Hematopoietic multipotent progenitor cell treated with erythropoietin and hydrocortisone succinate and interleukin-3 and kit ligand, for 4 days (in vitro differentiated cells): ENCODE results near the gene BIRC5.
A peak's percentile ranks its signal among the peaks of the same experiment; 100 is the strongest.
"Not testable (repeated sequence)": the region's sequence is repeated elsewhere in the genome, so short reads cannot be mapped to it uniquely, and the experiment has no call there.

Experiments
- DNase-seq: peaks from one replicate; pipeline ENCODE4 v3.0.0-alpha.2; 2015

The BIRC5 gene

DNA sequence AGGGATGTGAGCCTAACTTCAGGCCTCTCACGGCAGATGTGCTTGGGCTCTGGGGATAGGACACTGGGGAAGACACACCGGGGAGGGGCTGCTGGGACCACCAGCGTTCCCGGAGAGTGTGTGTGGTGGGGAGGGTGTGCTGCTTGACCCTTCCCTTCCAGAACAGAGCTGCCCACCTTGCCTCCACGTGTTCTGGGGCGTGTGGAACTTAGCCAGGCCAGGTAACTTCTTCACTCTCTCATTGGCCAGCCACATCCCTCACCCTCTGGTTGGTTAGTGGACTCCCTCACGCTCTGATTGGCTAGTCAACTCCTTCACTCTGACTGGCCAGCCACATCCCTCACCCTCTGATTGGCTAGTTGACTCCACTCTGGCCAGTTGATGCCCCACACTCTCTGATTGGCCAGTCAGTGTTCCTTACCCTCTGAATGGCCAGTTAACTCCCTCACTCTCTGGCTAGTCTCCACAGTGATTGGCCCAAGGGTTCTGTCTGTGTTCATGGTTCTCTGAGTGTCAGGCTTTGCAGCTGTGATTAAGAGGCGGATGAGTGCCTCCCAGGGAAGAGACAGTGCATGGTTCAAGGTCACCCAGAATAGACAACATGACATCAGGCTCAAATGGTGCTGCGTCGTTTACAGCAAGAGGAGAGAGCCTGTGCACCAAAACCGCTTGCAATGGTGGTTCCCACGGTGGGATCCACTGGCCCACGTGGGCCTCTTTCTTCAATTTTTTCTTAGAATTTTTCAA lies 27.4 kb downstream of the BIRC5 start:
- peak; percentile 58 for DNase-seq

DNA sequence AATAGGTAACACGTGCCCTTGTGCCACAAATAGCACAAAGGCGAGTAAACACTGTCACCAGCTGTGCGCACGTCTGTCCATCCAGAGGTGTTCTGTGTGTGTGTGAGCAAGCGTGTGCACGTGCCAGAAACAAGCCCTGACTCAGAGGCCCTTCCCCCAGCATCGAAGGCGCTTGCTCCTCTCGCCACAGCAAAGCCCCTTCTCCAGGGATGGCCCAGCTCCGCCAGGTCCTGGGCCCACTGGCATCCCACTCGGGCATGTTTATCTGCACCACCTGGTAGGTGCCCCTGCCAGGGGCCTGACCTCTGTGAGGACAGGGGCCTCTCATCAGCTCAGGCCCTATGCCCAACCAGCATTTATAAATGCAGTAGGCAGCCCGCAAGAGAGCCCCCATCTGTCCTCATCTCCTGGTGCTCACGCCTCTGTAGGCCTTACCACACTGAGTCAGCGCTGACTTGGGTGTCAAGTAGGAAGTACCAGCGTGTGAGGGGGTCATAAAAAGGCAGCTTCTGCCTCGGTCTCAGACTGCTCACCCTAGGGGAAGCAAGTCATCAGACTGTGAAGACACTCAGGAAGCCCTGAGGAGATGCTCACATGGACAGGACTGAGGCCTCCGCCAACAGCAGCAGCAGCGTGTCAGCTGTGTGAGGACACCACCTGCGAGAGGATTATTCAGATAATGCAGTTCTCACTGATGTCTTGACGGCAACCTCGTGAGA lies 28.1 kb downstream of the BIRC5 start:
- DNase-seq, result peak; percentile 64

DNA sequence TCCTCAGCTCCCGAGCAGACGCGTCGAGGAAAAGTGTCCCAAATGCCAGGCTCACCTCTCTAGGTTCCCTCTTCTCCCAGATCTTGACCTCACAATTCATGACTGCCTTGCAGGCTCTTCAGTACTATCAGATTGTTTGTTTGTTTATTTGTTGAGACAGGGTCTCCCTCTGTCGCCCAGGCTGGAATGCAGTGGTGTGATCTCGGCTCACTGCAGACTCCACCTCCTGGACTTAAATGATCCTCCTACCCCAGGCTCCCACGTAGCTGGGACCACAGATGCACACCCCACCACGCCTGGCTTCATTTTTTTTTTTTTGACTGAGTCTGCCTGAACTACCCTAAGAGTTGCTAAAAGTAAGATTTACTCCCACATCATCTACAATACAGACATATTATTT lies 33.3 kb downstream of the BIRC5 start:
- DNase-seq, result no peak

DNA sequence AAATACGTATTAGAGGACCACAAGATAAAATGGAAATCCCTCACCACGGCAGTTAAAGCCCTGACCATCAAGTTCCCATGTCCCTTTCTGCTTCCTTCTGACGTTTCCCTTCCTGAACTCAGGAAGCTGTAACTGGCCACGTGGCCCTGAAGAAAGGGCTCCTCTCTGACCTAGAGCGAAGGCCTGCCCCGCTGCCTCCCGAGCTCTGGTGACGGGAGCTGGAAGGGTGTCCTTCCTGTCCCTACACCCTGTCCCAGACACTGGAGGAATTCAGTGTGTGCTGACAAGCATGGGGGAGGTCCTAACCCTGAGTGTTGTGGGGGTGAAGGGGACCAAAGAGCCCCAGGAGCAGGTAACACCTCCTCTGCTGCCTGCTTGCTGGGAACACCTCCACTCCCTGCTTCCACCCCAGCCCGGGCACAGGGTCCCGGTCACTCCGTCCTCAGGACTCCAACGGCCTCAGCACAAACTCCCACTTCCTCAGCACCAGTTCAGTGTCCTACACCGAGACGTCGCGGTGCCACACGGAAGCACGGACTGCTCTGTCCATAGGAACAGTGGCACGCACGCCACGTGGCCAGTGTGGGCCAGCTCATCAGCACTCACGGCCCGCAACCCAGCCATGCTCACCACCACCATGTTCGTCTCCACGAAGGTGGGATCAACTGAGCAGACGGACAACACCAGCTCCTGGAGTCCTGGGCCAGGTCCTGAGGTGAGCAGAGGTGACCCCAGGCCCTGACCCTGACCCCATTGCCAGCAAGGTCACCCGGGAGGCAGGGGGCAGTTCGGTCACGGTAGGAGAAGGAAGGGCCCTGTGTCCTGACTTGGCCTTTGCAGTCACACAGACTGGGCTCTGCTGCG lies 34.2 kb downstream of the BIRC5 start:
- DNase-seq, result no peak

DNA sequence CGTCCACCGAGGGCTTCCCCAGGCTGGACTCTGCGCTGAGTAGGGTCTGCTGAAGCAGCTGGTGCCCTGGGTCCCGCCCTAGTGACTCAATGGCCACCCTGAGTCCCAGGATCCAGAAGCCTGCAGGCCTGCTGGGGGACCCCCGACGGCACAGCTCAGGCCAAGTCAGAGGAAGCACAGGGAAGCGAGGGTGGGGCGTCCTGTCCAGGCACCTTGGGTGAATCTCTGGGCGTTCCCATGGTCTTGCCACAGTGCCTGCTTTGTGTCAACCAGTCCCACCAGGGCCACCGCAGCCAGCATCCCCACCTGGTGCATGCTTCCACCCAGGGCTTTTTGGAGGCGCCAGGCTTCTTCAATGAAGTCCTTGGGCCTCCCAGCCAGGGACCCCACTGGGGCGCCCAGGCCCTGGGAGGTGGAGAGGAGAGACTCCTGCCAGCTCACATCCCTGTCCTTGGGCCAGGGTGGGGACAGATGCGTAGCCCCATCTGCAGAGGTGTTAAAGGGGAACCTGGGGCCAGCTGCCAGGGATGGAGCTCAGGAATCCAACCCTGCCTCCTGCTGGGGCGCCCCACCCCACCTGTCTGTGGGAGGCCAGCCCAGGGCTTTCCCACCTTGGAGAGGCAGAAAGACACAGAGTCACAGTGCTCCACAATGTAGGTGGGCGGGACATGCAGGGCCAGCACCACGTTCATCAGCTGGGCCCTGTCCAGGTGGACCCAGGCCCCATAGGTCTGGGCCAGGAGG lies 35.2 kb downstream of the BIRC5 start:
- DNase-seq, result no peak

DNA sequence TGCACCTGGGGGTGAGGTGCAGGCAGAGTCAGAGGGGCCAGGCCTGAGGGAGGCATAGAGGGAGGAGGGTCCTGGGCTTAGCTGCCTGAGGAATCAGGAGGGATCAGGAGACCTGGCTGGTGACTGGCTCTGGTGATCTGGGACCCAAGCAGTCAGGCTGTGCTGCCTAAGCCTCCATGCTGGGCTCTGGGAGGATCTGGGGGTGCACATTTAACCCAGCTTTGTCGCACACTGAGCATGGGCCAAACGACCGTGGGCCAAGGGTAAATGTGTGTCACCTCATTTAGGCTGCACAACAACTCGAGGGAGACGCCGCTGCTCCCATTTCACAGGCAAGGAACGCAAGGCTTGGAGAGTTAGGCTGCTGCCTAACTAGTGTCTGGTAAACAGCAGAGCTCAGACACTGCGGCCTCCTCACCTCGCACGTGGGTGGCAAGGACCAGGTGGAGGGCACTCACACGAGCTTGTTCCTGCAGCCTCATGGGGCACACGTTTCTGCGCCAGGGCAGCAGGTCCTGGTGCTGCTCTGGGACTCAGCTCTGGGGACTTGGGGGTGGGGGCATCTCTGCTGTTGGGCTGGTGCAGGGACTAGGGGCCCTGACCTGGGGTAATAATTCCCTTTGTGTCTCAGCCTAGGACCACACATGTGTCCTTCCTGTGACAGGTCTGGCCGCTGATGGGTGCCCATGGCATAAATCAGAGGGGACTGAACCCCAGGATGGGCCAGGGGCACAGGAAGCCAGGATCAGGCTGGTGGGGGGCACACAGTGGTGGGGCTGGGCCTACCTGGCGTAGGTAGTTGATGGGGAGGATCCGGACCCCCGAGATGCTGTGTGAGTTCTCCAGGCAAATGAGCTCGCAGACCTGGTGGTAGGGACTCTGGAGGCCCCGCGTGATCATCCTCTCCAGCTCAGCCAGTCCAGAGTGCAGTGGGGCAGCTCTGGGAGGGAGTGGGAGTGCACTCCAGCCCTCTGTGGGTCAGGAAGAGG lies 36.1 kb downstream of the BIRC5 start:
- no peak for DNase-seq

DNA sequence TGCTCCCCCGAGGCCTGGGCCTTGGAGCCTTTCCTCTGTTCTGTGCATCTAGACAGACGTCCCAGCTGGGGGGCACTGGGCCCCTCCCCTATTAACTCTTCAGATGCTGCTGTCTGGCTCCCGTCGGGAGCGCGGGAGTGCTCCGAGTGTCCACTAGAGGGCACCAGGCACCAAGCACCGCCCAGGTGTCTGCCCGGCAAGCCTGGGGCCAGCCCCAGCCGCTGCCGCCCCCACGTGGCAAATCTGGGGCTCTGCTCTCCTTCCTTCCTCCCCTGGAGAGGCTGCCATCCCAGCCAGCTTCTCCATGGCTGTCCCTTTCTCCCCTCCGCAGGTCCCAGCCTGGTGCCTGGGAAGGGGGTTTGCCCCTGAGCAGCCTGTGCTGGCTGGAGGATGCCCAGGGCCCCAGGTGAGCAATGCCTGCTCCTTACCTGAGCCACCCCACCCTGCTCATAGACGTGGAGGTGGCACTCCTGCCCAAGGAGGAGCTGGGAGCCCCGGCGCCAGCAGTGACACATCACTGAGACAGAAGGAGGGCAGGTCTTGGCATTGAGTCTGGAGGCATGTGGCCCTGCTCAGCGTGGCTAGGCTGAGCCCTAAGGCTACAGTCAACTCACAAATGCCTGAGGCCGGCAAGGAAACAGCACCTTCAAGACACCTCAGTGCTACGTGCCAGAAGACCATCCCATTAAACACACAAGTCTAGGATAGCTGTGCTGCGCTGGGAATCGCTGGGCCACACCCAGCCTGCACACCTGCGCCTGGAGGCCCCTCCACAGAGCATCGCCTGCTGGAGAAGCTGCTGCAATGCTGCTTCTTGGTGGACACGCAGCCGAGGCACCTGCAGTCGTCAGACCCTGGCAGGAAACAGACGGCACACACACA lies 37.1 kb downstream of the BIRC5 start:
- peak; percentile 93 for DNase-seq

DNA sequence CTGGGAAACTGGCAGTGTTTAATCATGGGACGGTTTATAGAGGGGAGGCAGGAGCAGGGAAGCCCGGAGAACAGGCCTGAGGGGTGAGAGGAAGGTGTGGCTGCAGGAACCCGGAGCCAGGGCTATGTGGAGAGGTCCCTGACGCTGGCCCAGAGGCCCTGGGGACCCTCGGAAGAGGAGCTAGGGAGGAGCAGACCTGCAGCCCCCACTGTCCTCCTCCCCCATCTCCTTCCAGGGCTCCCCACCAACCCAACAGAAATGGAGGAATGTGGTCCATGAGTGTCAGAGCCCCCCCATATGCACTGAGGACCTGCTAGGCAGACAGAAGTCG lies 37.7 kb downstream of the BIRC5 start:
- no peak for DNase-seq

DNA sequence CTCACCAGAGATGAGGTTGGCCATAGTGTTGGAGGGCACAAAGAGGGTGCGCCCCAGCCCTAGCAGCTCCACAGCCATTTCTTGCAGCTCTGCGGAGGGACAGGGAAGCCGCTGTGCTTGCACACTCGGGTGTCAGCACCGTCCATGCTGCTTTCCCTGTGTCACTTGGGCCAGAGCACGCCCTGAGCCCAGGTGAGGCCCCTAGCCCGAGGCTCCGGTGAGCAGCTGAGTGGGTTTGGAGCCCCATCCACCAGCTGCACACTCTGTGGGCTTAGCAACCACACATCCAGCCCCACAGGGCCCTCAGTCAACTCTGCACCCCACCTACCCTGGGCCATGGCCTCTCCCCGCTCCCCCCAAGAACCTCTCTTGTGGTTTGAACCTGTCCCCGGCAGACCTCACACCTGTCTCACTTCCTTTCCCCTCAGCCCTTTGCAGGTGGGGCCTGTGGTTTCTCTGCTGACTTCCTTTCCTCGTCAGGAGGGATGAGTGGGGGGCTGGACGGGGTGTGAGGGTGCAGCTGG lies 38.1 kb downstream of the BIRC5 start:
- DNase-seq, result no peak

DNA sequence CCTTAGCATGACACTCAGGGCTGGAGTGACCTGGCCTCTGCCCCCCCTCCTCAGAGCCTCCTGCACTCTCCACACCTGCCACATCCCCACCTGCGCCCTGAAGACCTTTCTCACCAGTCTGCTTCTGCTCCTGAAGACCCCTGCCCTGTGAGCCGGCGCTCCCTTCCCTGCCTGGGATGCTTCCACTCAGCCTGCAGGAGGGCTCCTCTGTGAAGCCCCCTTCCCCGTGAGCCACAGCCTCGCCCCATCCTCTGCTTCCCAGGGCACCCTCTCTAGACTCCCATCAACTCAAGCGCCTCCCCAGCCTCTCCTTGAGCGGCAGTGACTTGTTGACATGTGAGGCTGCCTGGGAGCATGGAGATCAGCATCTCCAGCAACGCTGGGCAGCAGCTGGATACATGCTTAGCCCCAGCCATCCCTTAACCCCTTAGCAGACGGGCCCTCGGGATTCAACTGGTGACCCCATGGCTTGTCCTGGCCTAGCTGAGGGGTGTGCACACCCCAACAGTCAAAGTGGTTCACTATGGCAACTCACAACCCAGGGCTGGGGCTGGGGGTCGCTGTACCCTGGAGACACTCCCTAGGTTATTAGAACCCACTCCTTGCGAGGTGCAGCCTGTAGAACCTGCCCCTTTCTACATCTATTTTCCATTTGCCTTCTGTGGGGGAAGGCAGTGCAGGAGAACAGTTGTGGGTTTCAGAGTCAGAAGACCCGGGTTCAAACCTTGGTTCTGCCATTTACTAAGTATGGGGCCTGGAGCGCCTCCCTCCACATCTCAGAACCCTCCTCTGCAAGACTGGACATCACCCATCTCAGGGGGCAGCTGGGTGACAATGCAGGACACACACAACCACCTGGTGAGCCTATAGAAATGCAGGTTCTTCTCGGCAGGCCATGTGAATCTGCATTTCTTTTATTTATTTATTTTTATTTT lies 38.9 kb downstream of the BIRC5 start:
- no peak for DNase-seq

DNA sequence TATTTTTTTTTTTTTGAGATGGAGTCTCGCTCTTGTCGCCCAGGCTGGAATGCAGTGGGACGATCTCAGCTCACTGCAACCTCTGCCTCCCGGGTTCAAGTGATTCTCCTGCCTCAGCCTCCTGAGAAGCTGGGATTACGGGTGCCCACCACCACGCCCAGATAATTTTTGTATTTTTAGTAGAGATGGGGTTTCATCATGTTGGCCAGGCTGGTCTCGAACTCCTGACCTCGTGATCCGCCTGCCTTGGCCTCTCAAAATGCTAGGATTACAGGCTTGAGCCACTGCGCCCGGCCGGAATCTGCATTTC lies 39.5 kb downstream of the BIRC5 start:
- not testable (repeated sequence) for DNase-seq

DNA sequence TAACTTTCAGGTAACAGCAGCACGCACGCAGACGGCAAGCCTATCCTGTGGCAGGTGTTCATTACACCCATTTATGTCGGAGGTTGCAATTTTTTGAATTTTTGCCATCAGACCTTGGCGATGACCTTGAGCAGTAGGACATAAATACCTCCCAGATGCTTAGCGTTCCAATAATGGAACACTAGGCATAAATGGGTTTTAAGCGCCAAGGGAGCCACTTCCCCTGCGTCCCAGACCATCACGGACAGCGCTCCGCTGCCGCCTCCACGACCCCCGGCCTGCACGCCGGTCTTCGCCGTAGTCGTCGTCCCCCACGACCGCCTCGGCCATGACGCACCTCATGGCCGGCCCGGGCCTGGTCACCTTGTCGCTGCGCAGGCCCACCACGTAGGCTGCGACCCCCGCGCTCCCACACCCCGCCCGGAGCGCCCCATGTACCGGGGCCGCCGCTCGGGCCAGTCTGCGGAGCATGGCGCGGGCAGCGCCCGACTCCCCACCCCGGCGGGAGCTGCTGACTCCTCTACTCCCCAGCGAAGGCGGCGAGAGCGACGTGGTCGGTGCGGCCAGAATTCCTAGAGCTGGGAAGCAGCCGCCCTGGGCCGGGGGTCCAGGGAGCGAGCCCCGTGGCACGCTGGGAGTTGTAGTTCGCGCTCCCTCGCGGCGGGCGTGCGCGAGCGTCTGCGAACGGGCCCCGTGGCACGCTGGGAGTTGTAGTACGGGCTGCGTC lies 40.1 kb downstream of the BIRC5 start:
- DNase-seq, result peak; percentile 94

DNA sequence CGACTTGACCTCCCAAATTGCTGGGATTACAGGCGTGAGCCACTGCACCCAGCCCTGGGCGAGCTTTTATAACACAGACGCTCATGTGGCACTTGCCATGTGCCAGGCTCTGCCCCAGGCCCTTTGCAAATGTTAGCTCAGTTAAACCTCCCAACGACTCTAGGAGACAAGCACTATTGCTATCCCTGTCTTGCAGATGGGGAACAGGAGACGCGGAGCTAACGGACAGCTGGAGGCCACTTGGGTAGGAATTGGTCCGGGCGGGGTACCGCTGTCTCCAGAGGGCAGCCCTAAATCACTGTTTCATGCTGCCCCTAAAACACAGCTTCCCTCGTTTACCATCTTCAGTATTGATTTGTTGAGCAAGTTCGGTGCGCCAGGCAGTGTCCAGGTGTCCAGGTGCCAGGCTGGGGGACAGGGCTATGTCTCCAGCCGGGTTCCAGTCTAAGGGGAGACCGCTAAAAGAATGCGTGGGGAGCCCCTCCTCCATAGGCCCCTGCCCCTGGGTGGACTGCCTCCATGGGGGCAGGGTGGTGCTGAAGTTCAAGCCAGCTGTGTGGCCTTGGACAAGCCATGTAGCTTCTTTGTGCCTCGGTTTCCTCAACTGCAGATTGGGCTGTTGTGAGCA lies 41.1 kb downstream of the BIRC5 start:
- no peak for DNase-seq

DNA sequence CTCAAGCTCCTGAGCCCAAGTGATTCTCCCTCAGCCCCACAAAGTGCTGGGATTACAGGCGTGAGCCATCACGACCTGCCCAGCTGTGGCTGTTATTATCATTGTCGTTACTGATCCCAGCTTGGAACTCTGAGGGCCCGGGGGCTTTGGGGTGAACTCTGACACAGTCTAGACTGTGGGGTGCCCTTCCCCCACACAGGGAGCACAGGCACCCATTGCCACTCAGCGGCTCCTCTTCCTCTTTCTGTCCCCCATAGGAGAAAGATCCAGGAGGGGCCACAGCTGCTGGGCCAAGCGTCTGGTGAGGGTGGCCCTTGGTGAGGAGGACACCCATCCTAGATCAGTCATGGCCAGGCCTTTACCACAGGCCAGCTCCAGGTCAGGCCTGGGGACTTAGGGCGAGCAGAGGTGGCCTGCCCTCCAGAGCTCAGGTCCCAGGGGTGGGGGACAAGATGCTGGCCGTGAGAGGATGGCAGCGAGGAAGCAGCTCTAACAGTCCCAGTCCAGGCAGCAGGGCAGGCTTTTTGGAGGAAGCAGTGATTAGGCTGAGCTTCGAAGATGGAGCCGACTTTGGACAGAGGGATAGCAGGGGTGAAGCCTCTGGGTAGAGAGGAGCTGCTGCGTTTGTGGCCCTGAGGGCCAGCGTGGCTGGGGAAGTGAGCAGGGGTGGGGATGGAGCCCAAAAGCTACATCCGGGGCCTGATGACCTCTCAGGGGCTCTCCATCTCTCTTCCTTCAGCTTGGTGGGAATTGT lies 42.1 kb downstream of the BIRC5 start:
- no peak for DNase-seq

DNA sequence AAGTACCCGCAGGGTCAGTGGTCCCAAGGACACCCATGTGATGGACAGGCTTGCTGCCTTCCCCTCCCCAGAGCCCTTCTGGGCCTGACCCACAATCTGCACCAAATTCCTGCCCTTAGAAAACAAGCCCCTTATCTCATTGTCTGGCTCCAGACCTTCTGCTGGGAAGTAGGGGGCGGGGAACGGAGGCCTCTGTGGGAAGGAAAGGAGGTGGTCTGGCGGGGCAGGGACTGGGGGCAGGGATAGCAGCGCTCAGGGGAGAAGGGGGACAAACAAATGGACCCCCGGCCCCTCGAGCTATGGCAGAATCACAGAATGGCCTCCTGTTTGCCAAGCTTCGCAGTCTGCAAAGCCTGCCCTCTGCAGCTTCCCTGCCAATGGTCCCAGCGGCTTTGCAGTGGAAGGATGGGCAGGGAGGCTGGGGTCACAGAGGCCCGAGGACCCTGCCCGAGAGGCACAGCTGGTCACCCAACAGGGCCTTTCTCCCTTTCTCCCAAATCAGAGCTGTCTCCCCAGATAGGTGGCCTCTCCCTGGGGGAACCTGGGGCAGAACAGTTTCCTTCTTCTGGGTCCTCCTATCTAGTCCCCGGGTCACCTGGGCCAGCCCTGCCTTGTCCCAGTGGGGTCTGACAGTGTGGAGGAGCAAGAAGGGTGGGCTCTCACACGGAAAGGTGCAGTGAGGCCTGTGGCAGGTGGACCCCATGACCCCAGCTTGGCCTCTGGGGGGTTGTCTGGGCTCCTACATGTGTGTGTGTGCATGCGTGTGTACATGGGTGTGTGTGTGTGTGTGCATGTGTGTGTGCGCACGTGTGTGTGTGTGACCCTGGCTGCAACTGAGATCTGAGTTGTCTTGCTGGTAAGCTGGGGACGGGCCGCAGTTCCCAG lies 42.9 kb downstream of the BIRC5 start:
- DNase-seq, result peak; percentile 48

DNA sequence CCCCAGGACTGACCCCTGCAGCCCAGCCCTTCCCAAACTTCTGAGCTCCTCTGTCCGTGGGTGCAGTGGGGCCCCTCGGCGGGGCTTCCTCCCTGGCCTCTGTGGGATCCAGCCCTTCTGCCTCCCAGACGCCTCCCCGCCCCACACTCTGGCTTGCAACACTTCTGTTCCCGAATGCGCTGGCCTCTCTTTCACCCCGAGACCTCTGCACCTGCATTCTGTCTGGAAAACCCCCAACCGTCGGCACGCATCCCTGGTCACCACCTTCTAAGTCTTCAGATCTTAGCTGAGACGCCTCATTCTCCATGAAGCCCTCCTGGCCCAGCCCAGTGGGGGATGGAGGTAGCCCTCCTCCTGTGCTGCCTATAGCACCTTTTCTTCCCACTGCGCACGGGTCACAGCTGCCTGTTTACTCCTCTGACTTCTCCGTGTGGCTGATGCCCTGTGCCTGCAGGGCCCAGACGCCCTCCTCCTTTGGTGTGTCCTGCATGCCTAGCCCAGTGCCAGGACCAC lies 43.8 kb downstream of the BIRC5 start:
- DNase-seq, result peak; percentile 56
